Breast epithelium (tissue), 3 donors: ENCODE data around the gene SH3D21.

Experiments
- CTCF ChIP-seq, 3 donors: fragments of 450-650 bp; IDR thresholded peaks; one replicate each; pipeline ENCODE4 v1.5.1; 2016 to 2017; ENCODE audit warnings: antibody characterized with exemption in 3 of 3, mild to moderate bottlenecking in 3 of 3, moderate library complexity in 3 of 3
- POLR2A ChIP-seq: fragments of 450-650 bp; IDR thresholded peaks from one replicate; pipeline ENCODE4 v1.6.1; 2016; ENCODE audit warnings: antibody characterized with exemption, mild to moderate bottlenecking, moderate library complexity

- TF ChIP-seq POLR2A (no peak), CTCF (IDR thresholded peaks at IDR 0.05) (no peak)
Observed at GRCh38 chr1:36273024-36273423, 33.1 kb upstream of the SH3D21 start.
